BLaER1 treated with 17β-estradiol and CSF1 and Interleukin-3, amounts not matched to agents 10 nM and 100 nM (cell line): Measurements from ENCODE around the gene C16orf74.

Experiments used
- H3K27ac ChIP-seq, 11 experiments: shearing (Covaris generic); formaldehyde crosslinking; 2 replicates each; pipeline ENCODE4 v1.8.1; 2022
- H3K27me3 ChIP-seq, 11 experiments: shearing (Covaris generic); formaldehyde crosslinking; 2 replicates each; pipeline ENCODE4 v1.8.1; 2022
- H3K36me3 ChIP-seq, 11 experiments: shearing (Covaris generic); formaldehyde crosslinking; 2 replicates each; pipeline ENCODE4 v1.8.1; 2022
- H3K4me1 ChIP-seq, 10 experiments: shearing (Covaris generic); formaldehyde crosslinking; 2 replicates each; pipeline ENCODE4 v1.8.1; 2022
- H3K4me2 ChIP-seq, 11 experiments: shearing (Covaris generic); formaldehyde crosslinking; 2 replicates each; pipeline ENCODE4 v1.8.1; 2022
- H3K4me3 ChIP-seq, 10 experiments: shearing (Covaris generic); formaldehyde crosslinking; 2 replicates each; pipeline ENCODE4 v1.8.1; 2022
- H3K9ac ChIP-seq, 11 experiments: shearing (Covaris generic); formaldehyde crosslinking; 2 replicates each; pipeline ENCODE4 v1.8.1; 2022
- H3K9me3 ChIP-seq, 11 experiments: shearing (Covaris generic); formaldehyde crosslinking; replicated peaks in 1 of 11; 2 replicates each; pipeline ENCODE4 v1.8.1; 2022
- H4K20me1 ChIP-seq, 11 experiments: shearing (Covaris generic); formaldehyde crosslinking; 2 replicates each; pipeline ENCODE4 v1.8.1; 2022
- Cebpa-rat ChIP-seq, 11 experiments: shearing (Covaris generic); IDR thresholded peaks; 2 replicates each; pipeline ENCODE4 v1.8.1; 2022

C16orf74 gene

DNA sequence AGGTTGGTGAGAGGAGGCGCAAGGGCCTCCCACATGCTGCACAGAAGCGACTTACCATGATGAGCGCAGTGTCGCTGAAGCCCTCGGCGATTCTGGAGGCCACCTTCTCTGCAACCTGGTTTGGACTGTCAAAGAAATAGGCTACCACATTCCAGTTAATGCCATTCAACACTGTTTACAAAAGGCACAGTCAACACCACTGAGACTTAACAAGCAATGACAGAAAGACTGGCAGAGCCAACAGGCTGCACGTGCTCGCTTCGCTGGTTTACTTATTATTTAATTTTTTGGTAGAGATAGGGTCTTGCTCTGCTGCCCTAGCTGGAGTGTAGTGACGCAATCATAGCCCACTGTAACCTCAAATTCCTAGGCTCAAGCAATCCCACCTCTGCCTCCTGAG, 30.3 kb upstream of the C16orf74 start:
- Histone ChIP-seq H3K4me1 (no peaks in the 10 kb centered on the region), H3K36me3 (peaks cover 90 to 100% (median 94%) of the 10 kb centered on the region in 11 experiments), H3K27me3 (no peaks in the 10 kb centered on the region), H3K27ac (no peak overlapping the region), H3K9ac (no peak overlapping the region), H4K20me1 (peaks cover 34 to 83% (median 67%) of the 10 kb centered on the region in 11 experiments; a peak in 21 of 22 replicates), H3K9me3 (no peaks in the 10 kb centered on the region), H3K4me3 (no peak overlapping the region), H3K4me2 (no peak overlapping the region)
- 0 out of 22 replicates have a peak, but pooled peaks of 1 of the 11 experiments have one; percentile 11 for TF ChIP-seq Cebpa-rat (IDR thresholded peaks at IDR 0.05)

DNA sequence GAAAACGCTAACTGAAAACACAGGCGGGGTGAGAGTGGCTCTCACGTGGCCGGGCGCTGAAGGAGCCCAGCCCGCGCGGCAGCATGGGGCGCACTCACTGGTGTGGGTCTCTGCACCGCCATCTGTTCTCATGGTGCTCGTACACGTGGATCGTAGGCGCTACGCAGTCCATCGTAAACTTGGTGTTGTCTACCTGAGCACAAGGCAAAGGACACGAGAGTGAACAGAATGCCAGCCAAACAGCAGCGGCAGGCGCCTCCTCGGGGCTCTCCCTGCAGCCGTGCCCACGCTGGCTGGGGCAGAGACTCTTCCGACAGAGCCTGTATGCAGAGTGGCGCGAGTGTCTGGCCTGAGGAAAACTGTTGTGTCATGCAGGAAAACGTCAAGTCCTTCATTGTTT, 29.4 kb upstream of the C16orf74 start:
- no peaks in the 10 kb centered on the region for H3K9me3 ChIP-seq
- H4K20me1 ChIP-seq: peaks cover 33 to 75% (median 58%) of the 10 kb centered on the region in 11 experiments; a peak in 21 of 22 replicates
- H3K27me3 ChIP-seq: no peaks in the 10 kb centered on the region
- H3K27ac ChIP-seq: no peak overlapping the region
- H3K4me1 ChIP-seq: no peaks in the 10 kb centered on the region
- no peak overlapping the region for H3K4me3 ChIP-seq
- H3K4me2 ChIP-seq: no peak overlapping the region
- TF ChIP-seq Cebpa-rat (IDR thresholded peaks at IDR 0.05): no peak
- no peak overlapping the region for H3K9ac ChIP-seq
- peaks cover 84 to 100% (median 94%) of the 10 kb centered on the region in 11 experiments for H3K36me3 ChIP-seq

- H3K36me3 ChIP-seq: peaks cover 74 to 100% (median 91%) of the 10 kb centered on the region in 11 experiments
- H3K4me1 ChIP-seq: no peaks in the 10 kb centered on the region
- no peak for TF ChIP-seq Cebpa-rat (IDR thresholded peaks at IDR 0.05)
- peaks cover 27 to 64% (median 48%) of the 10 kb centered on the region in 11 experiments; a peak in 21 of 22 replicates for H4K20me1 ChIP-seq
- H3K4me3 ChIP-seq: no peak overlapping the region
- H3K27me3 ChIP-seq: no peaks in the 10 kb centered on the region
- no peaks in the 10 kb centered on the region for H3K9me3 ChIP-seq
- no peak overlapping the region for H3K4me2 ChIP-seq
- no peak overlapping the region for H3K9ac ChIP-seq
- H3K27ac ChIP-seq: no peak overlapping the region
Measured at GRCh38 chr16:85778873-85779272, 28.0 kb upstream of the C16orf74 start.

DNA sequence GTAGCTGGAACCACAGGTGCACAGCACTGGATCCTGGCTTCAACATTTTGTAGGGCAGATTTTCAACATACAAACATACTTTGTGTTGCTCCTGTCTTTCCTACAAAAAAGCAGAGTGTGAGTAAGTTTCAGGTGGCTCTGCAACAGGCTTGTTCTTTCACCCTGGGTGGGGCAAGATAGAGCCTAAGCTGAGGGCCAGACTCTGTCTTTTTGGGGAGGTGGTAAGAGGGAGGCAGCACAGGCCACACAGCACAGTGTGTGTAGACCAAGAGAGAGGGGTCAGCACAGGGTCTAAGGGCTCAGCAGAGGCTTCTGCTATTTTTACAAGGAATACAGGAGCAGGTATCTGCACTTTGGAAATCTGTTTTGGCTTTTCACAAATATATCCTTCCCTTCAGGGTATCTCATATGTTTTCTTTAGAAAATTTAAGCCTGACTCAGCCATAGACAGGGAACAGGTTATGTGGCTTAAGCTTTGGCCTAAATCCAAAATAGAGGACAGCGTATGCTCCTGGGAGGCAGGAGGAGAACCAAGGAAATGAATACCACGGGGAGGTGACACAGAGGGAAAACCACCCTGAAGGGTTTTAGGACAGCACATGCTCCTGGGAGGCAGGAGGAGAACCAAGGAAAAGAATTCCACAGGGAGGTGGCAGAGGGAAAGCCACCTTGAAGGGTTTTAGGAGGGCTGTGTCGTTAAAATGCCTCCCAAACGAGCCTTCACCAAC, 26.9 kb upstream of the C16orf74 start:
- no peak for TF ChIP-seq Cebpa-rat (IDR thresholded peaks at IDR 0.05)
- no peaks in the 10 kb centered on the region for H3K27me3 ChIP-seq
- H3K9ac ChIP-seq: no peak overlapping the region; a peak in 1 of 22 replicates
- H3K4me1 ChIP-seq: no peaks in the 10 kb centered on the region
- H3K9me3 ChIP-seq: no peaks in the 10 kb centered on the region
- H4K20me1 ChIP-seq: peaks cover 18 to 53% (median 37%) of the 10 kb centered on the region in 11 experiments; a peak in 21 of 22 replicates
- H3K4me2 ChIP-seq: no peak overlapping the region
- no peak overlapping the region for H3K4me3 ChIP-seq
- H3K36me3 ChIP-seq: peaks cover 64 to 90% (median 80%) of the 10 kb centered on the region in 11 experiments
- no peak overlapping the region for H3K27ac ChIP-seq

DNA sequence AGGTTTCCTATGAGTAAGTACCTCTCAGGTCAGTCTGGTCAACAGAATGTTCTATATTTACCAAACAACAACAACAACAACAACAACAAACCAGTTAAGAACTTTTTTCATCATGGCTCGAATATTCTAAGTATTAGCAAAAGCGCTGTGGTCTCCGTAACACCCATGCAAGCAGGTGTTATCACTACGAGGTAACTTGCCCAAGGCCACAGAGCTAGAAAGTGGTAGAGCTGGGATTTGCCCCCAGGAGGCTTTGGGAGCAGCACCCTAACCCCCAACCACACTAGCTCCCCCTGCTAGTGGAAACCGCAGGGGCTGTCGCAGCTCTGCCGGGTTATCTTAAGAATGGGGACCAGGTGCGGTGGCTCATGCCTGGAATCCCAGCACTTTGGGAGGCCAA, 23.9 kb upstream of the C16orf74 start:
- TF ChIP-seq Cebpa-rat (IDR thresholded peaks at IDR 0.05): no peak
- Histone ChIP-seq H3K4me3 (no peak overlapping the region), H3K36me3 (peaks cover 38 to 77% (median 60%) of the 10 kb centered on the region in 11 experiments), H3K9ac (no peak overlapping the region), H3K4me1 (no peaks in the 10 kb centered on the region), H3K27ac (no peak overlapping the region), H3K9me3 (no peaks in the 10 kb centered on the region), H4K20me1 (peaks cover 0 to 24% (median 7%) of the 10 kb centered on the region in 11 experiments; a peak in 10 of 22 replicates), H3K27me3 (no peaks in the 10 kb centered on the region), H3K4me2 (no peak overlapping the region)

DNA sequence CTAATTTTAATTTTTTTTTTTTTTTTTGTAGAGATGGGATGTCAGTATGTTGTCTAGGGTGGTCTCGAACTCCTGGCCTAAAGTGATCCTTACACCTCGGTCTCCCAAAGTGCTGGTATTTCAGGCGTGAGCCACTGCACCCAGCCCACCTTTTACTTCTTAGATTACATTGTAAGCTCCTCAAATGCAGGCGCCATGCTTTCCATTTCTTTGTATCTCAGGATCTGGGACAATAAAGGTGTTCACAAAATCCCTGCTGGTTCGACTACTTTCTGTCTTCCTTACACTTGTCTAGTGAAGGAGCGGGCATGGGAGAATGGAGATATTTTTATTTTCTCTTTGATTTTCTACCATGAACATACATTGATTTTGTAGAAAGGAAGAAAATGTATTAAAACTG, 23.2 kb upstream of the C16orf74 start:
- H3K9ac ChIP-seq: no peak overlapping the region
- no peaks in the 10 kb centered on the region for H3K4me1 ChIP-seq
- peaks cover 0 to 20% (median 7%) of the 10 kb centered on the region in 11 experiments; a peak in 7 of 22 replicates for H4K20me1 ChIP-seq
- H3K9me3 ChIP-seq: no peaks in the 10 kb centered on the region
- H3K36me3 ChIP-seq: peaks cover 31 to 70% (median 54%) of the 10 kb centered on the region in 11 experiments
- TF ChIP-seq Cebpa-rat (IDR thresholded peaks at IDR 0.05): no peak
- H3K27me3 ChIP-seq: no peaks in the 10 kb centered on the region
- no peak overlapping the region for H3K4me2 ChIP-seq
- no peak overlapping the region for H3K27ac ChIP-seq
- no peak overlapping the region for H3K4me3 ChIP-seq

DNA sequence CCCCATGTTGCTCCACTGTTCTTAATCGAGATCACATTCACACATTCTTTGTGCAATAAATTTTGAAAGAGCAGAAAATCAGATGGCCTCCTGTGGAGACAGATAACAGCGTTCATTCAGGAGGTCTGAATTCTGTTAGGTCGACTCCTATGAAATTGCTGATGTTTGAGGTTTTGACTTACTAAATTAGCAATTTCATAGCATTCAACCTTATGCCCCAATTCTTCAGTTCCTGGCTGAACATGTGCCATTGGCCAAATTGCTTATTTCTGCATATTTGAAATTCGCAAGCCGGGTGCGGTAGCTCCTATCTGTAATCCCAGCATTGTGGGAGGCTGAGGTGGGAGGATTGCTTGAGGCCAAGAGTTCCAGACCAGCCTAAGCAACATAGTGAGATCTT, 22.1 kb upstream of the C16orf74 start:
- Histone ChIP-seq H4K20me1 (peaks cover 0 to 9% (median 4%) of the 10 kb centered on the region in 11 experiments; a peak in 6 of 22 replicates), H3K36me3 (peaks cover 21 to 59% (median 43%) of the 10 kb centered on the region in 11 experiments), H3K4me1 (peaks cover 0 to 3% (median 0%) of the 10 kb centered on the region in 10 experiments; a peak in 4 of 20 replicates), H3K27ac (no peak overlapping the region), H3K9ac (no peak overlapping the region), H3K4me2 (no peak overlapping the region), H3K4me3 (no peak overlapping the region), H3K27me3 (no peaks in the 10 kb centered on the region), H3K9me3 (no peaks in the 10 kb centered on the region)
- TF ChIP-seq Cebpa-rat (IDR thresholded peaks at IDR 0.05): no peak

GRCh38 chr16:85770741-85771140, 19.8 kb upstream of the C16orf74 start:
- no peaks in the 10 kb centered on the region for H3K9me3 ChIP-seq
- no peak overlapping the region for H3K27ac ChIP-seq
- no peaks in the 10 kb centered on the region for H3K27me3 ChIP-seq
- TF ChIP-seq Cebpa-rat (IDR thresholded peaks at IDR 0.05): no peak
- H3K4me2 ChIP-seq: no peak overlapping the region
- H3K36me3 ChIP-seq: peaks cover 0 to 36% (median 22%) of the 10 kb centered on the region in 11 experiments; a peak in 17 of 22 replicates
- H3K4me3 ChIP-seq: no peak overlapping the region
- no peaks in the 10 kb centered on the region for H4K20me1 ChIP-seq
- H3K9ac ChIP-seq: no peak overlapping the region
- peaks cover 0 to 18% (median 0%) of the 10 kb centered on the region in 10 experiments; a peak in 7 of 20 replicates for H3K4me1 ChIP-seq

DNA sequence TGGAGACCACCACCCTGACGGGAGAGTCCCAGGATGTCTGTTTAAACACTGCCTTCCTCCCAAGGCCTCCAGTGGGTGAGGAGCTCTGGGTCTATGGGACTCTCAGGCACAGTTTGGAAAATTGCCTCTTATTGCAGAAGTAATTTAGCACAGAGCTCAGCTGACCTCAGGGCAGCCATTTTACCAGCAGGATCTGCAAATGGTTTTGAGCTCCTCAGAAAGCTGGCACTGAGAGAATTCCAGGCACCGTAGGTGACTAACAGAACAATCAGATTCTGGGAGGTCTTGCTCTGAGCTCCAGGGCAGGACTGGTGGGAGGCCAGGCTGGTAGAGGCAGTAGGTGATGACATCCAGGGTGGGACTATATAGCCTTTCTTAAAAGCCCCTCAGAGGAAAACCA, 17.3 kb upstream of the C16orf74 start:
- TF ChIP-seq Cebpa-rat (IDR thresholded peaks at IDR 0.05): no peak
- Histone ChIP-seq H3K36me3 (peaks cover 0 to 20% (median 12%) of the 10 kb centered on the region in 11 experiments; a peak in 14 of 22 replicates), H3K9me3 (no peaks in the 10 kb centered on the region), H3K9ac (no peak overlapping the region), H3K4me3 (no peak overlapping the region), H3K27ac (no peak overlapping the region), H3K4me2 (peak overlapping the region in 3 of 11 experiments; percentile 15 to 35 (median 18); a peak in 4 of 22 replicates), H4K20me1 (no peaks in the 10 kb centered on the region), H3K27me3 (no peaks in the 10 kb centered on the region), H3K4me1 (peaks cover 0 to 20% (median 2%) of the 10 kb centered on the region in 10 experiments; a peak in 13 of 20 replicates)
